Measurements from ENCODE around the gene INS.

INS gene

GRCh38 chr11:2147391-2147790 lies 13.6 kb downstream of the INS start:
- Histone ChIP-seq H3K27me3 (ENCODE audit: insufficient read depth, low read length) (peaks cover 89% of the 10 kb centered on the region), H3K4me1 (ENCODE audit: insufficient read depth, low read length) (peaks cover 17% of the 10 kb centered on the region; the same call in 1 of the 2 replicates)

DNA sequence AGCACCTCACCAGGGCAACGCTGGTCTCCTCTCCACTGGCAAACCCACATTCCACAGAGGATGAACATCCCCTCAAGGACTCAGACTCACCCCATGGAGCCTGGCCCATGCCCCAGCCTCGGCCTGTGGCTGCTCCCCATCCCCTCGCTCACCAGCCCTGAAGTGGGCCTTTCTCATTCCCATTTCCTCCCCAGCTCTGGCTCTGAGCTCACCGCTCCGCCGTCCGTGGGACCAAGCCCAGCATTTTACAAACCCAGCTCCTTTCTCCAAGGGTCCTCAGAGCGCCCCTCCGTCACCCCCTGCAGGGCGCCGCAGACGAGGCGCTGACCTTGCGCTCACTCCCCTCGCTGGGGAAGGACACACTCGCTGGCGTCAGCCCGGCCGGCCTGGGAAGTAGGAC lies 15.0 kb downstream of the INS start:
- peaks cover 98% of the 10 kb centered on the region for H3K27me3 ChIP-seq (ENCODE audit: insufficient read depth, low read length)
- H3K27ac ChIP-seq (ENCODE audit: low read depth, low read length): no peak overlapping the region
- H3K4me1 ChIP-seq (ENCODE audit: insufficient read depth, low read length): peaks cover 17% of the 10 kb centered on the region; the same call in 1 of the 2 replicates
- no peaks in the 10 kb centered on the region for H3K36me3 ChIP-seq (ENCODE audit: insufficient read depth, low read length)
- H3K9ac ChIP-seq (ENCODE audit: low read depth, low read length): no peak overlapping the region
- WGBS: 23% methylated on average over 19 of the region's 19 CpGs
- no peaks in the 10 kb centered on the region for H3K9me3 ChIP-seq (ENCODE audit: insufficient read depth, low read depth, low read length)
- no peak overlapping the region for H3K4me3 ChIP-seq (ENCODE audit: low read length)

More at GRCh38 chr11:2147391-2147790, 13.6 kb downstream of the INS start:
- no peak overlapping the region for H3K9ac ChIP-seq (ENCODE audit: low read depth, low read length)
- no peak overlapping the region for H3K4me3 ChIP-seq (ENCODE audit: low read length)
- H3K27ac ChIP-seq (ENCODE audit: low read depth, low read length): no peak overlapping the region
- H3K9me3 ChIP-seq (ENCODE audit: insufficient read depth, low read depth, low read length): no peaks in the 10 kb centered on the region
- H3K36me3 ChIP-seq (ENCODE audit: insufficient read depth, low read length): no peaks in the 10 kb centered on the region
- WGBS: 49% methylated on average over 11 of the region's 11 CpGs

GRCh38 chr11:2144544-2145248 lies 16.3 kb downstream of the INS start:
- no peaks in the 10 kb centered on the region for H3K9me3 ChIP-seq (ENCODE audit: insufficient read depth, low read depth, low read length)
- H3K36me3 ChIP-seq (ENCODE audit: insufficient read depth, low read length): no peaks in the 10 kb centered on the region
- WGBS: 29% methylated on average over 18 of the region's 18 CpGs
- H3K27me3 ChIP-seq (ENCODE audit: insufficient read depth, low read length): peaks cover 100% of the 10 kb centered on the region
- H3K4me1 ChIP-seq (ENCODE audit: insufficient read depth, low read length): peaks cover 12% of the 10 kb centered on the region; the same call in 1 of the 2 replicates
- no peak overlapping the region for H3K27ac ChIP-seq (ENCODE audit: low read depth, low read length)
- H3K9ac ChIP-seq (ENCODE audit: low read depth, low read length): no peak overlapping the region
- H3K4me3 ChIP-seq (ENCODE audit: low read length): no peak overlapping the region

DNA sequence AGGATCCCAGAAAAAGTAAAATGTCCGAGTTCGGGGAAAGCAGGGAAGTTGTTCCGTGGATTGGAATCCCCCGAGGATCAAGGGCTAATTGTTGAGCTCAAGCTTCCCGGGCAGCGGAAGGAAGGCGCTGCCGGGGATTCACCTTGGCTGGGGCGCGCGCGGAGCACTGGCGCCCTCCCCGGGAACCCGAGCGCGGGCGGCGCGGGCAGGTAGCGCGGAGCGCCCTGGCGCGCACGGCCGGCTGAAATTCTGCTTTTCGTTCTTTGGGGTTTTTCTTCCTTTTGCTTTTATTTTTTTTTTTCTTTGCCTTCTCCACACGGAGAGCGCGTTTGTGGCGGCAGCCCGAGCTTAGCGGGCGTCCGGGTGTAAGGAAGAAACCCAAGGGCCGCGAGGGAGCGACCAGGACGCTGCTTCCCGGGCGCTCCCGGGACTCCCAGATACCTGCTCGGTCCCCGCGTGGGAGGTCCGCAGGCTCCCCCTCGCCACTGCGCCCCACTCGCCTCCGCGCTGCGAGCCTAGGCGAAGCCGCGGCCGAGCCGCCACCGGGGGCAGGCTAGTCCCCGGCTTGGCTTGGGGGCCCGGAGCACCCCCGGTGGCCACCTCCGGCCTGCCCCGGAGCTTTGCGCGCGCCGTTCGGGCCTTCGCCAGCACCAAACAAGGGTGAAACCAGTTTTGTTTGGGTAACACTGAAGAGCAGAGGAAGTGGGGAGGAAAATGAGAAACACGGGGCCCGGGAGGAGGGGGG lies 17.0 kb downstream of the INS start:
- 3% methylated on average over 72 of the region's 72 CpGs for WGBS
- Histone ChIP-seq H3K36me3 (ENCODE audit: insufficient read depth, low read length) (no peaks in the 10 kb centered on the region), H3K27me3 (ENCODE audit: insufficient read depth, low read length) (peaks cover 98% of the 10 kb centered on the region), H3K9me3 (ENCODE audit: insufficient read depth, low read depth, low read length) (no peaks in the 10 kb centered on the region), H3K9ac (ENCODE audit: low read depth, low read length) (no peak overlapping the region; the same call in 1 of the 2 replicates), H3K4me1 (ENCODE audit: insufficient read depth, low read length) (peaks cover 12% of the 10 kb centered on the region; the same call in 1 of the 2 replicates), H3K27ac (ENCODE audit: low read depth, low read length) (no peak overlapping the region), H3K4me3 (ENCODE audit: low read length) (no peak overlapping the region)

DNA sequence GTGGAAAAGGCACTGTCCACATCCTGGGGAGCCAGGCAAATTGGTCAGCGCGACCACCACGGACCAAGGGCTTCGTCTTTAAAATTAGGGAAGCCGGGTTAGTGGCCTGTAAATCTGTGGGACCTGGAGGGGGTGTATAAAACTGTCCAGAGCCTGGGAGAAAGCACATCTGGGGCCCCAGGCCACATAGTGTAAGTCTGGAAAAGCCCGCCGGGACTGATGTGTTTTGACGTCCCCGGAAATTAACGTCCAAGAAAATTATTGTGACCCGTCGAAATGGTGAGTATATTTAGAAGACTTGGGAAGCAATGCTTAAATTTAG lies 17.6 kb downstream of the INS start:
- Histone ChIP-seq H3K4me3 (ENCODE audit: low read length) (no peak overlapping the region), H3K9ac (ENCODE audit: low read depth, low read length) (no peak overlapping the region; the same call in 1 of the 2 replicates), H3K4me1 (ENCODE audit: insufficient read depth, low read length) (peaks cover 7% of the 10 kb centered on the region; the same call in 1 of the 2 replicates), H3K9me3 (ENCODE audit: insufficient read depth, low read depth, low read length) (no peaks in the 10 kb centered on the region), H3K27me3 (ENCODE audit: insufficient read depth, low read length) (peaks cover 98% of the 10 kb centered on the region), H3K27ac (ENCODE audit: low read depth, low read length) (no peak overlapping the region), H3K36me3 (ENCODE audit: insufficient read depth, low read length) (no peaks in the 10 kb centered on the region)
- 10% methylated on average over 12 of the region's 12 CpGs for WGBS

GRCh38 chr11:2142762-2143202 lies 18.2 kb downstream of the INS start:
- H3K9me3 ChIP-seq (ENCODE audit: insufficient read depth, low read depth, low read length): no peaks in the 10 kb centered on the region
- no peak overlapping the region for H3K9ac ChIP-seq (ENCODE audit: low read depth, low read length)
- H3K4me3 ChIP-seq (ENCODE audit: low read length): no peak overlapping the region
- peaks cover 98% of the 10 kb centered on the region for H3K27me3 ChIP-seq (ENCODE audit: insufficient read depth, low read length)
- H3K4me1 ChIP-seq (ENCODE audit: insufficient read depth, low read length): no peaks in the 10 kb centered on the region
- H3K36me3 ChIP-seq (ENCODE audit: insufficient read depth, low read length): no peaks in the 10 kb centered on the region
- WGBS: 10% methylated on average over 6 of the region's 6 CpGs
- no peak overlapping the region for H3K27ac ChIP-seq (ENCODE audit: low read depth, low read length)

DNA sequence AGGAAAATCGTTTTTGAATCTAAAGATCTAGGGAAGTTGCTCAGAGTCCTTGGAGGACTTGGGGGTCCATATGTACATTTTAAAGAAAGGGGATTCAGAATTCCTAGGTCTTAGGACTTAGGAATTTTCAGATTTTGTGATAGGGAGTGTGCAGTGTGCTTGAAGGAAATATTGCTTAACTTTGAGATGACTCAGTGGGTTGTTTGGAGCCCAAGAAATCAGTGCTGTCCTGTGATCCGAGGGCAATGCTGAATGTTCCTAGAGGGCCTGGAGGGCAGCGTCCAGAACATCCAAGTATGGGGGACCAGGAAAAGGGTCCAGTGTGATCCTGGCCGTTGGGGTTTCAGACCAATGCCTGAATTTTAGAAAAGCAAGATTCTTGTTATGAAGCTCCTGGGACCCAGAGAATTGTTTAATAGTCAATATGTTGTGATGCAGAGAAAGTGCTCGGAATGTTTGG lies 18.7 kb downstream of the INS start:
- peaks cover 98% of the 10 kb centered on the region for H3K27me3 ChIP-seq (ENCODE audit: insufficient read depth, low read length)
- no peaks in the 10 kb centered on the region for H3K4me1 ChIP-seq (ENCODE audit: insufficient read depth, low read length)
- H3K9ac ChIP-seq (ENCODE audit: low read depth, low read length): no peak overlapping the region
- H3K9me3 ChIP-seq (ENCODE audit: insufficient read depth, low read depth, low read length): no peaks in the 10 kb centered on the region
- WGBS: 27% methylated on average over 5 of the region's 5 CpGs
- no peak overlapping the region for H3K4me3 ChIP-seq (ENCODE audit: low read length)
- no peaks in the 10 kb centered on the region for H3K36me3 ChIP-seq (ENCODE audit: insufficient read depth, low read length)
- no peak overlapping the region for H3K27ac ChIP-seq (ENCODE audit: low read depth, low read length)

DNA sequence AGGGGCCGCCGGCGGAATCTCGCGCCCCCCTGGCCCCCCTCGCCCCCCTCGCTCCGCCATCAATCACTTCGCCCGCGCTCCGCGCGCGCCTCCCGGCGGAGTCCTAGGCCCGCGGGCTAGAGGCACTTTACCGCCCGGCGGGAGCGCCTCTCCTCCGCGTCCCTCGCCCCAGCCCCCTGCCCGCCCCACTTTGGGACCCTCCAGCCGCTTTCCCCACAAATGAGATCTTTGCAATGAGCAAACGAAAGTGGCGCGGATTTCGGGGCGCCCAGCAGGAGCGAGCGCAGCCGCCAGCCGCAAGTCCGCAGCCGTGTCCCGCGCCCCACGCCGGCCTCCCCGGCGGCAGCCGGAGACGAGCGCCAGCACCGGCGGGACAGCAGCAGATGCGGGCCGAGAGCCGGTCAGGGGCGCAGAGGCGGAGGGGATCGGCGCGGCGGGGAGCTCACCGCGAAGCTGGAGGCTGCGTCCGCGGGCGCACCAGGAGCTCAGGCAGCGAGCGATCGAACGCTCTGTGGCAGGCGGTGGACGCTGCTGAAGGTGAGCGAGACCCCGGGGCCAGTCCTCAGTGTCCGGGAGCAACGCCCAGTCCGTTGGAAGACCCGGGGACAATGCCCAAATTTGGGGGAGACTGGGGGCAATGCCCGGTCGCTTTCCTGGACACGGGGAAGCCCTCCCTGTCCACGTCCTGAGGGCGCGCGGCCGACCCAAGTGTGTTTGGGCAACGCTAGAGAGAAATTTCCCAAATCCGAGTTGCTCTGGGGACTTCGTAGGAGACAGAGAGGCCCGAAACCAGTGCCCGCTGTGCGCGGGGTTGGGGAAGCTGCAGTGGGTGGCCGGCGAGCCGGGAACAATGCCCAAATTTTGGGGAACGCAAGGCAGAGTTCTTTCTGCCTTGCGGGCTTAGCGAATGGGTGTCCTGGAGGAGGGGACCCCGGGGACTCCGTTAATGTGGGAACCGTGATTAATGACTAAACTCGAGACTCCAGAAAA lies 20.3 kb downstream of the INS start:
- Histone ChIP-seq H3K9me3 (ENCODE audit: insufficient read depth, low read depth, low read length) (no peaks in the 10 kb centered on the region), H3K36me3 (ENCODE audit: insufficient read depth, low read length) (no peaks in the 10 kb centered on the region), H3K4me1 (ENCODE audit: insufficient read depth, low read length) (0 out of 2 replicates have a peak, but pooled peaks cover 6% of the 10 kb centered on the region), H3K27me3 (ENCODE audit: insufficient read depth, low read length) (peaks cover 98% of the 10 kb centered on the region), H3K27ac (ENCODE audit: low read depth, low read length) (no peak overlapping the region), H3K9ac (ENCODE audit: low read depth, low read length) (no peak overlapping the region), H3K4me3 (ENCODE audit: low read length) (no peak overlapping the region)
- 3% methylated on average over 100 of the region's 102 CpGs for WGBS

GRCh38 chr11:2139621-2140337 lies 21.2 kb downstream of the INS start:
- H3K27me3 ChIP-seq (ENCODE audit: insufficient read depth, low read length): peaks cover 98% of the 10 kb centered on the region
- 4% methylated on average over 57 of the region's 57 CpGs for WGBS
- H3K9ac ChIP-seq (ENCODE audit: low read depth, low read length): no peak overlapping the region
- 0 out of 2 replicates have a peak, but pooled peaks cover 6% of the 10 kb centered on the region for H3K4me1 ChIP-seq (ENCODE audit: insufficient read depth, low read length)
- no peak overlapping the region for H3K27ac ChIP-seq (ENCODE audit: low read depth, low read length)
- no peak overlapping the region for H3K4me3 ChIP-seq (ENCODE audit: low read length)
- no peaks in the 10 kb centered on the region for H3K9me3 ChIP-seq (ENCODE audit: insufficient read depth, low read depth, low read length)
- no peaks in the 10 kb centered on the region for H3K36me3 ChIP-seq (ENCODE audit: insufficient read depth, low read length)

GRCh38 chr11:2139123-2139521 lies 21.9 kb downstream of the INS start, which contains the start of gene IGF2:
TSS of gene IGF2 (minus strand) at chr11:2139389. CDS start at chr11:2135523, 3,866 bp downstream.
- Histone ChIP-seq H3K27me3 (ENCODE audit: insufficient read depth, low read length) (peaks cover 98% of the 10 kb centered on the region), H3K4me1 (ENCODE audit: insufficient read depth, low read length) (0 out of 2 replicates have a peak, but pooled peaks cover 6% of the 10 kb centered on the region), H3K36me3 (ENCODE audit: insufficient read depth, low read length) (no peaks in the 10 kb centered on the region), H3K9me3 (ENCODE audit: insufficient read depth, low read depth, low read length) (no peaks in the 10 kb centered on the region), H3K27ac (ENCODE audit: low read depth, low read length) (no peak within 1 kb of the TSS), H3K9ac (ENCODE audit: low read depth, low read length) (no peak within 1 kb of the TSS), H3K4me3 (ENCODE audit: low read length) (no peak within 1 kb of the TSS)
- 2% methylated on average over 58 of the region's 62 CpGs for WGBS
